ENCODE results near the gene MGAT4A. TPM values are rescaled to one million over a fixed set of nuclear protein-coding genes. Genes with fewer than 3 reads are reported as not detected.

MGAT4A gene
- not detected in 2 replicates for total RNA-seq

DNA sequence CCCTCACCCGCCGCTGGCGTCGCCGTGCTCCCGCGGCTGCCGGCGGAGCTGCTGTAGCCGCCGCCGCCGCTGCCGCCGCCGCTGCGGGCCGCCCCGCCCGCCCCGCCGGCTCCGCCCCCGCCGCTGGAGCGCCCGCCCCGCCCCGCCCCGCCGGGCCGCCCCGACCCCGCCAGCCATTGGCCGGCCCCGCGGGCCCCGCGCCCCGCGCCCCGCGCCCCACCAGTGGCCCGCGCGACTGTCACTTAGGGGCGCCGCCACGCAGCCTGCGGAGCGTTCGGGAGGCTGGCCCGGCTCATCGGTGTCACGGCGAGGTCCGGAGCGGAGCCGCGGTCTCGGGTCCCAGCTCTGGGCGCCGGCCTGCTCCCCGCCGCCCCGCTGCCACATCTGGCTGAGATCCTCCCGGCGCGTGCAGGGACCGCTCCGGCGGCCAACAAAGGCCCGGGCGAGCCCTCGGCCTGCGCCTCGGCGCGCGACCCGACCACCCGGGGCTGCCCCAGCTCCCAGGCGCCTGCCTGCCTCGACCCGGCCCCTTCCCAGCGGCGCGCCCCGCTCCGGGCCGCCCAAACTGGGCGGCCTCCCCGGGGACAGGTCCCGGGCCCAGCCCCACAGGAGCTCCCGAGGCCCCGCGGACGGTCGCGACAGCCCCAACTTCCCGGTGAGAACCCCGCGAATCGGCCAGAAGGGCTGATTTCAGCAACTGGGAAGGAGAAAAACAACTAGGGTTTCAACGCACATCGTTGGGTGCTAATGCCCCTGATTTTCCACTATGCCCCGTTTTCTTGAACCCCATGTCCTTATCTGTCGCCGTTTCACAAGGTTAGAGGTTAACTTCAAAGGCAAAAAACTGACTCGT lies at the start of gene MGAT4A:
Gene MGAT4A, minus strand, starts transcription at position 92 of the 853 bp plus-strand sequence. CDS start 4,800 bp downstream, outside the sequence.

GRCh38 chr2:98608116-98608961 lies 122.6 kb downstream of the MGAT4A start, which contains the start of the genes COA5 and UNC50:
COA5 (minus strand) TSS chr2:98608512; CDS start chr2:98608405, 107 bp downstream.
UNC50 (plus strand) TSS chr2:98608589; CDS start chr2:98609760, 1,171 bp downstream.

Other genes with a start within 250 kb of the MGAT4A start
- gene COA5, start 122.6 kb downstream of the MGAT4A start, total RNA-seq = 17.6 and 18.4 TPM in 2 replicates
- gene UNC50, start 122.5 kb downstream of the MGAT4A start, total RNA-seq = 23.9 and 25.7 TPM in 2 replicates
- not detected in 2 replicates for gene CRACDL, start 205.1 kb upstream of the MGAT4A start, total RNA-seq